Measurements from ENCODE around the gene GUCY1A1. TPM values are rescaled to one million over a fixed set of nuclear protein-coding genes. Genes with fewer than 3 reads are reported as not detected.
A peak's percentile ranks its signal among the peaks of the same experiment; 100 is the strongest.
"Not testable (repeated sequence)": the region's sequence is repeated elsewhere in the genome, so short reads cannot be mapped to it uniquely, and the experiment has no call there.

Gene GUCY1A1
- total RNA-seq, 1 donor from 2014 or later, result 43.0 TPM

- no peak for DNase-seq
- no peak for TF ChIP-seq CTCF (IDR thresholded peaks at IDR 0.05; ENCODE audit: borderline replicate concordance)
- H3K27ac ChIP-seq (replicated peaks), result peak overlapping the region; percentile 43
- no peaks in the 10 kb centered on the region for H3K36me3 ChIP-seq
- no peaks in the 10 kb centered on the region for H3K9me3 ChIP-seq (replicated peaks)
- no peak overlapping the region for H3K4me3 ChIP-seq
- no peaks in the 10 kb centered on the region for H3K27me3 ChIP-seq (ENCODE audit: low read depth)
- intact Hi-C loops (cut with micrococcal nuclease), result no loop called here
- H3K4me1 ChIP-seq, result no peaks in the 10 kb centered on the region
Measured at GRCh38 chr4:155639704-155640523, 26.7 kb upstream of the GUCY1A1 start.

GRCh38 chr4:155640751-155641150 is 25.9 kb upstream of the GUCY1A1 start:
- Histone ChIP-seq H3K27ac (replicated peaks) (no peak overlapping the region), H3K9me3 (replicated peaks) (no peaks in the 10 kb centered on the region), H3K27me3 (ENCODE audit: low read depth) (no peaks in the 10 kb centered on the region), H3K4me3 (no peak overlapping the region), H3K4me1 (no peaks in the 10 kb centered on the region), H3K36me3 (no peaks in the 10 kb centered on the region)
- intact Hi-C loops (cut with micrococcal nuclease), result no loop called here
- no peak for DNase-seq
- TF ChIP-seq CTCF (IDR thresholded peaks at IDR 0.05; ENCODE audit: borderline replicate concordance), result no peak

GRCh38 chr4:155643087-155643486 is 23.6 kb upstream of the GUCY1A1 start:
- DNase-seq, result no peak
- H3K36me3 ChIP-seq, result no peaks in the 10 kb centered on the region
- H3K27me3 ChIP-seq (ENCODE audit: low read depth), result no peaks in the 10 kb centered on the region
- no peaks in the 10 kb centered on the region for H3K4me1 ChIP-seq
- no peak overlapping the region for H3K27ac ChIP-seq (replicated peaks)
- no peak overlapping the region for H3K4me3 ChIP-seq
- TF ChIP-seq CTCF (IDR thresholded peaks at IDR 0.05; ENCODE audit: borderline replicate concordance), result no peak
- H3K9me3 ChIP-seq (replicated peaks), result no peaks in the 10 kb centered on the region
- intact Hi-C loops (cut with micrococcal nuclease), result no loop called here

- Histone ChIP-seq H3K27ac (replicated peaks) (no peak overlapping the region), H3K4me1 (no peaks in the 10 kb centered on the region), H3K4me3 (no peak overlapping the region), H3K9me3 (replicated peaks) (no peaks in the 10 kb centered on the region), H3K27me3 (ENCODE audit: low read depth) (no peaks in the 10 kb centered on the region), H3K36me3 (no peaks in the 10 kb centered on the region)
- no peak for DNase-seq
- intact Hi-C loops (cut with micrococcal nuclease), result no loop called here
- no peak for TF ChIP-seq CTCF (IDR thresholded peaks at IDR 0.05; ENCODE audit: borderline replicate concordance)
Measured at GRCh38 chr4:155646001-155646400, 20.6 kb upstream of the GUCY1A1 start.

GRCh38 chr4:155650785-155651184 is 15.9 kb upstream of the GUCY1A1 start:
- H3K36me3 ChIP-seq; intact Hi-C loops (cut with micrococcal nuclease); H3K27me3 ChIP-seq (ENCODE audit: low read depth); H3K27ac ChIP-seq (replicated peaks); H3K4me3 ChIP-seq; DNase-seq; H3K4me1 ChIP-seq; H3K9me3 ChIP-seq (replicated peaks): not testable (repeated sequence)

GRCh38 chr4:155653052-155653451 is 13.6 kb upstream of the GUCY1A1 start:
- H3K27me3 ChIP-seq (ENCODE audit: low read depth), result no peaks in the 10 kb centered on the region
- intact Hi-C loops (cut with micrococcal nuclease), result no loop called here
- H3K9me3 ChIP-seq (replicated peaks), result peaks cover 9% of the 10 kb centered on the region
- no peaks in the 10 kb centered on the region for H3K36me3 ChIP-seq
- no peaks in the 10 kb centered on the region for H3K4me1 ChIP-seq
- H3K4me3 ChIP-seq, result no peak overlapping the region
- DNase-seq, result no peak
- H3K27ac ChIP-seq (replicated peaks), result no peak overlapping the region
- TF ChIP-seq CTCF (IDR thresholded peaks at IDR 0.05; ENCODE audit: borderline replicate concordance), result no peak

All from left ventricle myocardium inferior (tissue), 1 donor.